Neuron (in vitro differentiated cells): ENCODE data around the gene CDC14A.
"Not testable (repeated sequence)": the region's sequence is repeated elsewhere in the genome, so short reads cannot be mapped to it uniquely, and the experiment has no call there.

Experiments
- H2AFZ ChIP-seq: one replicate; pipeline ENCODE4 v1.6.1; 2013; ENCODE audit warnings: low read depth, mild to moderate bottlenecking, inconsistent platforms, low read length, moderate library complexity
- H3K27me3 ChIP-seq: one replicate; pipeline ENCODE4 v1.6.1; 2013; ENCODE audit warnings: low read length; ENCODE audit not compliant: insufficient read depth
- H3K36me3 ChIP-seq: one replicate; pipeline ENCODE4 v1.6.1; 2013; ENCODE audit warnings: low read length; ENCODE audit not compliant: insufficient read depth
- H3K4me1 ChIP-seq: one replicate; pipeline ENCODE4 v1.6.1; 2013; ENCODE audit warnings: low read length; ENCODE audit not compliant: insufficient read depth
- H3K4me3 ChIP-seq: 2 replicates; pipeline ENCODE4 v1.5.1; 2013; ENCODE audit warnings: mild to moderate bottlenecking, low read length, moderate library complexity
- H3K9me3 ChIP-seq: one replicate; pipeline ENCODE4 v1.6.1; 2013; ENCODE audit warnings: low read length

CDC14A gene

GRCh38 chr1:100360790-100361510, 8.6 kb downstream of the CDC14A start:
- Histone ChIP-seq H3K9me3 (no peaks in the 10 kb centered on the region), H3K27me3 (no peaks in the 10 kb centered on the region), H2AFZ (no peak overlapping the region), H3K4me1 (peaks cover 23% of the 10 kb centered on the region), H3K36me3 (peaks cover 2% of the 10 kb centered on the region), H3K4me3 (no peak overlapping the region)

GRCh38 chr1:100361511-100362089, 9.3 kb downstream of the CDC14A start:
- Histone ChIP-seq H3K27me3 (no peaks in the 10 kb centered on the region), H3K9me3 (no peaks in the 10 kb centered on the region), H3K4me3 (no peak overlapping the region), H3K36me3 (peaks cover 2% of the 10 kb centered on the region), H2AFZ (no peak overlapping the region), H3K4me1 (peaks cover 23% of the 10 kb centered on the region)

- Histone ChIP-seq H3K27me3 (no peaks in the 10 kb centered on the region), H2AFZ (no peak overlapping the region), H3K4me1 (peaks cover 23% of the 10 kb centered on the region), H3K9me3 (no peaks in the 10 kb centered on the region), H3K36me3 (peaks cover 2% of the 10 kb centered on the region), H3K4me3 (no peak overlapping the region)
Measured at GRCh38 chr1:100362821-100363466, 10.6 kb downstream of the CDC14A start.

GRCh38 chr1:100363831-100364230, 11.5 kb downstream of the CDC14A start:
- peaks cover 17% of the 10 kb centered on the region for H3K4me1 ChIP-seq
- no peak overlapping the region for H3K4me3 ChIP-seq

GRCh38 chr1:100364697-100365096, 12.4 kb downstream of the CDC14A start:
- Histone ChIP-seq H2AFZ (no peak overlapping the region), H3K4me1 (peaks cover 17% of the 10 kb centered on the region), H3K4me3 (no peak overlapping the region), H3K9me3 (no peaks in the 10 kb centered on the region), H3K36me3 (peaks cover 2% of the 10 kb centered on the region), H3K27me3 (no peaks in the 10 kb centered on the region)

More at GRCh38 chr1:100363831-100364230, 11.5 kb downstream of the CDC14A start:
- Histone ChIP-seq H3K27me3 (no peaks in the 10 kb centered on the region), H3K36me3 (peaks cover 2% of the 10 kb centered on the region), H3K9me3 (no peaks in the 10 kb centered on the region), H2AFZ (no peak overlapping the region)

- no peak overlapping the region for H2AFZ ChIP-seq
- H3K9me3 ChIP-seq: no peaks in the 10 kb centered on the region
- peaks cover 2% of the 10 kb centered on the region for H3K36me3 ChIP-seq
- no peak overlapping the region for H3K4me3 ChIP-seq
- H3K4me1 ChIP-seq: peaks cover 10% of the 10 kb centered on the region
- H3K27me3 ChIP-seq: no peaks in the 10 kb centered on the region
Measured at GRCh38 chr1:100366209-100366525, 13.9 kb downstream of the CDC14A start.

GRCh38 chr1:100369339-100369738, 17.0 kb downstream of the CDC14A start:
- H3K4me1 ChIP-seq, H3K36me3 ChIP-seq, H2AFZ ChIP-seq: not testable (repeated sequence)

GRCh38 chr1:100373953-100374352, 21.6 kb downstream of the CDC14A start:
- not testable (repeated sequence) for H2AFZ ChIP-seq, H3K4me1 ChIP-seq

More at GRCh38 chr1:100369339-100369738, 17.0 kb downstream of the CDC14A start:
- not testable (repeated sequence) for H3K4me3 ChIP-seq, H3K9me3 ChIP-seq, H3K27me3 ChIP-seq

GRCh38 chr1:100376890-100377289, 24.6 kb downstream of the CDC14A start:
- H3K9me3 ChIP-seq, H3K4me3 ChIP-seq, H3K27me3 ChIP-seq, H3K36me3 ChIP-seq, H2AFZ ChIP-seq, H3K4me1 ChIP-seq: not testable (repeated sequence)

More at GRCh38 chr1:100373953-100374352, 21.6 kb downstream of the CDC14A start:
- H3K27me3 ChIP-seq, H3K36me3 ChIP-seq, H3K9me3 ChIP-seq, H3K4me3 ChIP-seq: not testable (repeated sequence)

GRCh38 chr1:100377590-100378361, 25.5 kb downstream of the CDC14A start:
- no peaks in the 10 kb centered on the region for H3K4me1 ChIP-seq
- no peaks in the 10 kb centered on the region for H3K27me3 ChIP-seq
- no peak overlapping the region for H3K4me3 ChIP-seq
- no peaks in the 10 kb centered on the region for H3K9me3 ChIP-seq
- peaks cover 7% of the 10 kb centered on the region for H3K36me3 ChIP-seq
- H2AFZ ChIP-seq: no peak overlapping the region

- Histone ChIP-seq H3K4me1 (no peaks in the 10 kb centered on the region), H3K9me3 (no peaks in the 10 kb centered on the region), H2AFZ (no peak overlapping the region), H3K27me3 (no peaks in the 10 kb centered on the region), H3K36me3 (peaks cover 7% of the 10 kb centered on the region), H3K4me3 (no peak overlapping the region)
Measured at GRCh38 chr1:100378956-100379355, 26.6 kb downstream of the CDC14A start.

- H3K27me3 ChIP-seq: no peaks in the 10 kb centered on the region
- no peaks in the 10 kb centered on the region for H3K9me3 ChIP-seq
- H3K4me3 ChIP-seq: no peak overlapping the region
- H3K36me3 ChIP-seq: peaks cover 11% of the 10 kb centered on the region
- H3K4me1 ChIP-seq: no peaks in the 10 kb centered on the region
- H2AFZ ChIP-seq: no peak overlapping the region
Measured at GRCh38 chr1:100380635-100381034, 28.3 kb downstream of the CDC14A start.

GRCh38 chr1:100382657-100383056, 30.4 kb downstream of the CDC14A start:
- H2AFZ ChIP-seq: no peak overlapping the region
- peaks cover 11% of the 10 kb centered on the region for H3K36me3 ChIP-seq
- H3K9me3 ChIP-seq: no peaks in the 10 kb centered on the region
- peaks cover 7% of the 10 kb centered on the region for H3K4me1 ChIP-seq
- no peaks in the 10 kb centered on the region for H3K27me3 ChIP-seq
- H3K4me3 ChIP-seq: no peak overlapping the region
